Neural cell (in vitro differentiated cells): Measurements from ENCODE around the gene ATP5PO. TPM values are rescaled to one million over a fixed set of nuclear protein-coding genes. Genes with fewer than 3 reads are reported as not detected.

Experiments used
- H2AFZ ChIP-seq: fragments of 200-600, 300-800 bp; sonication (generic), shearing (Covaris generic); 2 replicates; pipeline ENCODE4 v1.6.0; 2014; ENCODE audit warnings: low read depth, mild to moderate bottlenecking, antibody characterized with exemption, low read length, moderate library complexity
- H3F3A ChIP-seq: fragments of 200-600 bp; shearing (Covaris generic); 2 replicates; pipeline ENCODE4 v1.6.1; 2016; ENCODE audit warnings: mild to moderate bottlenecking, moderate library complexity, mixed read lengths, antibody characterized with exemption, low read length; ENCODE audit not compliant: insufficient read depth, poor library complexity, severe bottlenecking
- H3K27ac ChIP-seq: fragments of 200-600, 300-800 bp; sonication (generic), shearing (Covaris generic); 2 replicates; pipeline ENCODE4 v1.5.1; 2014; ENCODE audit warnings: mild to moderate bottlenecking, low read length, moderate library complexity
- H3K27me3 ChIP-seq: fragments of 300-800, 200-600 bp; sonication (generic), shearing (Covaris generic); 2 replicates; pipeline ENCODE4 v1.6.0; 2014; ENCODE audit warnings: mild to moderate bottlenecking, low read depth, low read length, moderate library complexity; ENCODE audit not compliant: insufficient read depth
- H3K36me3 ChIP-seq: fragments of 300-800, 200-600 bp; sonication (generic), shearing (Covaris generic); 2 replicates; pipeline ENCODE4 v1.5.1; 2014; ENCODE audit warnings: mild to moderate bottlenecking, antibody characterized with exemption, low read length, moderate library complexity; ENCODE audit not compliant: insufficient read depth
- H3K4me2 ChIP-seq: fragments of 300-800, 200-600 bp; sonication (generic), shearing (Covaris generic); 2 replicates; pipeline ENCODE4 v1.6.0; 2014; ENCODE audit warnings: mild to moderate bottlenecking, low read length
- H3K4me3 ChIP-seq: fragments of 300-800, 200-600 bp; sonication (generic), shearing (Covaris generic); 2 replicates; pipeline ENCODE4 v1.5.1; 2014; ENCODE audit warnings: mild to moderate bottlenecking, low read length, moderate library complexity
- H3K79me2 ChIP-seq: fragments of 200-600 bp; shearing (Covaris generic); replicated peaks from 2 replicates; pipeline ENCODE4 v1.6.0; 2014; ENCODE audit warnings: mild to moderate bottlenecking, low read length, moderate library complexity; ENCODE audit not compliant: insufficient read depth
- H3K9ac ChIP-seq: fragments of 300-800, 200-600 bp; sonication (generic), shearing (Covaris generic); 2 replicates; pipeline ENCODE4 v1.6.1; 2016; ENCODE audit warnings: mild to moderate bottlenecking, low read length, mixed read lengths
- H3K9me2 ChIP-seq: fragments of 200-600 bp; shearing (Covaris generic); 2 replicates; pipeline ENCODE4 v1.6.1; 2016; ENCODE audit warnings: mild to moderate bottlenecking, low read length, mixed read lengths; ENCODE audit not compliant: insufficient read depth
- H3K9me3 ChIP-seq: fragments of 200-600, 300-800 bp; sonication (generic), shearing (Covaris generic); 2 replicates; pipeline ENCODE4 v1.6.1; 2016; ENCODE audit warnings: mild to moderate bottlenecking, mixed run types, low read length, moderate library complexity, mixed read lengths
- H4K20me1 ChIP-seq: fragments of 200-600 bp; shearing (Covaris generic); 2 replicates; pipeline ENCODE4 v1.6.1; 2016; ENCODE audit warnings: mild to moderate bottlenecking, mixed run types; ENCODE audit not compliant: insufficient read depth
- CTCF ChIP-seq: fragments of 450-650 bp; IDR thresholded peaks from 2 replicates; pipeline ENCODE4 v1.5.1; 2014; ENCODE audit warnings: antibody characterized with exemption, mild to moderate bottlenecking, moderate library complexity; ENCODE audit not compliant: poor library complexity, severe bottlenecking
- EP300 ChIP-seq: fragments of 450-650 bp; conservative IDR thresholded peaks from 2 replicates; pipeline ENCODE4 v1.6.1; 2014; ENCODE audit warnings: antibody characterized with exemption, mild to moderate bottlenecking, moderate library complexity; ENCODE audit not compliant: poor library complexity, severe bottlenecking
- EZH2 ChIP-seq: fragments of 200-600, 300-800 bp; shearing (Covaris generic), sonication (generic); IDR thresholded peaks from 2 replicates; pipeline ENCODE4 v1.6.1; 2014; ENCODE audit warnings: antibody characterized with exemption, low read length, borderline replicate concordance, mild to moderate bottlenecking; ENCODE audit not compliant: insufficient read depth, poor library complexity, severe bottlenecking
- MXI1 ChIP-seq: fragments of 450-650 bp; conservative IDR thresholded peaks from 2 replicates; pipeline ENCODE4 v1.6.1; 2014; ENCODE audit warnings: antibody characterized with exemption, mild to moderate bottlenecking; ENCODE audit not compliant: poor library complexity, severe bottlenecking
- POLR2AphosphoS5 ChIP-seq: IDR thresholded peaks from 2 replicates; pipeline ENCODE4 v1.6.1; 2012
- RAD21 ChIP-seq: fragments of 450-650 bp; conservative IDR thresholded peaks from 2 replicates; pipeline ENCODE4 v1.6.1; 2014; ENCODE audit warnings: antibody characterized with exemption, mild to moderate bottlenecking, moderate library complexity
- REST ChIP-seq: IDR thresholded peaks from 2 replicates; pipeline ENCODE4 v1.6.1; 2012; ENCODE audit warnings: borderline replicate concordance
- SMC3 ChIP-seq: fragments of 450-650 bp; conservative IDR thresholded peaks from 2 replicates; pipeline ENCODE4 v1.6.1; 2014; ENCODE audit warnings: antibody characterized with exemption, mild to moderate bottlenecking, moderate library complexity; ENCODE audit not compliant: poor library complexity
- TAF1 ChIP-seq: IDR thresholded peaks from 2 replicates; pipeline ENCODE4 v1.6.1; 2012; ENCODE audit warnings: low read depth
- polyA plus RNA-seq: library from polyadenylated mRNA; depleted of rRNA; stranded (reverse); fragments of >200 nt; gene quantifications from 2 replicates; pipeline ENCODE4 v1.2.3, GENCODE V29; 2014

The ATP5PO gene
- polyA plus RNA-seq, 1 donor from 2014 or later, result 439 TPM

GRCh38 chr21:33945652-33946270, 30.2 kb upstream of the ATP5PO start:
- H3K79me2 ChIP-seq, result no peaks in the 10 kb centered on the region
- no peaks in the 10 kb centered on the region for H3K27me3 ChIP-seq
- no peak overlapping the region for H3K4me2 ChIP-seq
- H3F3A ChIP-seq, result no peaks in the 10 kb centered on the region
- H2AFZ ChIP-seq, result no peak overlapping the region
- H3K9ac ChIP-seq, result no peak overlapping the region
- no peak for TF ChIP-seq EZH2
- TF ChIP-seq EP300, result no peak
- TF ChIP-seq MXI1, result no peak
- TF ChIP-seq REST, result no peak
- no peak for TF ChIP-seq CTCF
- TF ChIP-seq SMC3, result no peak
- TF ChIP-seq RAD21, result no peak
- TF ChIP-seq TAF1, result no peak
- no peak for TF ChIP-seq POLR2AphosphoS5
- H3K27ac ChIP-seq, result no peak overlapping the region
- no peaks in the 10 kb centered on the region for H3K9me3 ChIP-seq
- no peaks in the 10 kb centered on the region for H3K36me3 ChIP-seq
- no peak overlapping the region for H3K4me3 ChIP-seq
- H4K20me1 ChIP-seq, result no peaks in the 10 kb centered on the region
- no peaks in the 10 kb centered on the region for H3K9me2 ChIP-seq

- Histone ChIP-seq H4K20me1 (no peaks in the 10 kb centered on the region), H3K27ac (no peak overlapping the region), H3K4me2 (no peak overlapping the region), H3K79me2 (no peaks in the 10 kb centered on the region), H3K9me2 (no peaks in the 10 kb centered on the region), H3K9ac (no peak overlapping the region), H3F3A (no peaks in the 10 kb centered on the region), H3K27me3 (no peaks in the 10 kb centered on the region), H3K4me3 (no peak overlapping the region), H3K9me3 (no peaks in the 10 kb centered on the region), H3K36me3 (no peaks in the 10 kb centered on the region), H2AFZ (no peak overlapping the region)
- no peak for TF ChIP-seq EP300
- TF ChIP-seq RAD21, result no peak
- no peak for TF ChIP-seq TAF1
- no peak for TF ChIP-seq REST
- TF ChIP-seq EZH2, result no peak
These were observed 28.7 kb upstream of the ATP5PO start for GRCh38 chr21:33944185-33944763.
